Frontal cortex (tissue), 4 donors: Measurements from ENCODE around the gene ZC4H2. TPM values are rescaled to one million over a fixed set of nuclear protein-coding genes. Genes with fewer than 3 reads are reported as not detected.
A peak's percentile ranks its signal among the peaks of the same experiment; 100 is the strongest.
"Not testable (repeated sequence)": the region's sequence is repeated elsewhere in the genome, so short reads cannot be mapped to it uniquely, and the experiment has no call there.

ENCODE experiments used
- DNase-seq, 2 donors: peaks; one replicate each; pipeline ENCODE4 v3.0.0; 2012; ENCODE audit warnings: low spot score in 2 of 2
- FAIRE-seq: peaks from 2 replicates; lab custom pipeline; 2012; peaks lifted over from hg19 to GRCh38; lab: Jason Lieb, UNC
- total RNA-seq: library from RNA; depleted of rRNA; stranded (reverse); fragments of >200 nt; gene quantifications from one replicate; pipeline ENCODE4 v1.2.3, GENCODE V29; 2014
- donor health status: control.
- donor health status: control.
- donor health status: control.

The ZC4H2 gene
- 11.0 TPM for total RNA-seq

GRCh38 chrX:64975989-64976672, at the start of gene ZC4H2:
ZC4H2 (minus strand) TSS chrX:64976450; CDS start chrX:64976377, 73 bp downstream.
- peak; percentile 25 to 52 for DNase-seq
- FAIRE-seq: no peak

GRCh38 chrX:65017451-65017850, 41.2 kb upstream of the ZC4H2 start:
- DNase-seq: no peak
- FAIRE-seq: no peak

GRCh38 chrX:65014230-65014629, 38.0 kb upstream of the ZC4H2 start:
- FAIRE-seq: no peak
- DNase-seq: no peak

GRCh38 chrX:65009459-65009858, 33.2 kb upstream of the ZC4H2 start:
- FAIRE-seq (no peak), DNase-seq (no peak)

- FAIRE-seq, DNase-seq: not testable (repeated sequence)
These were observed 26.0 kb upstream of the ZC4H2 start for GRCh38 chrX:65002208-65002607.

GRCh38 chrX:64996805-64997204, 20.6 kb upstream of the ZC4H2 start:
- DNase-seq: no peak
- FAIRE-seq: no peak

GRCh38 chrX:64994131-64994798, 18.0 kb upstream of the ZC4H2 start:
- FAIRE-seq (no peak), DNase-seq (no peak)

- FAIRE-seq (no peak), DNase-seq (no peak)
These were observed 1.6 kb upstream of the ZC4H2 start for GRCh38 chrX:64977830-64978229.

GRCh38 chrX:64977051-64977450, 801 bp upstream of the ZC4H2 start:
- FAIRE-seq: no peak
- DNase-seq: no peak

GRCh38 chrX:64976673-64977040, 407 bp upstream of the ZC4H2 start:
- FAIRE-seq: no peak
- no peak for DNase-seq

GRCh38 chrX:64975491-64975890, 759 bp downstream of the ZC4H2 start:
- no peak for FAIRE-seq
- no peak for DNase-seq

GRCh38 chrX:64925480-64925879, 50.8 kb downstream of the ZC4H2 start:
- DNase-seq (no peak), FAIRE-seq (no peak)

GRCh38 chrX:64908121-64908520, 68.1 kb downstream of the ZC4H2 start:
- FAIRE-seq (no peak), DNase-seq (no peak)

- DNase-seq (no peak), FAIRE-seq (no peak)
These were observed 81.7 kb downstream of the ZC4H2 start for GRCh38 chrX:64894454-64895038.

- DNase-seq (no peak), FAIRE-seq (no peak)
These were observed 90.4 kb downstream of the ZC4H2 start for GRCh38 chrX:64885850-64886249.

GRCh38 chrX:64878709-64879108, 97.5 kb downstream of the ZC4H2 start:
- FAIRE-seq: not testable (repeated sequence)

GRCh38 chrX:64867217-64867616, 109.0 kb downstream of the ZC4H2 start:
- DNase-seq (no peak), FAIRE-seq (no peak)

More at GRCh38 chrX:64878709-64879108, 97.5 kb downstream of the ZC4H2 start:
- not testable (repeated sequence) for DNase-seq
